HG02763 (cell line): ENCODE data around the gene SH3PXD2A.
"Not testable (repeated sequence)": the region's sequence is repeated elsewhere in the genome, so short reads cannot be mapped to it uniquely, and the experiment has no call there.

ENCODE experiments used
- ATAC-seq: cut with Tn5 transposase; IDR thresholded peaks from one replicate; pipeline ENCODE4 v1.9.1; 2021; ENCODE audit warnings: mild to moderate bottlenecking, moderate library complexity; ENCODE audit not compliant: unreplicated experiment

Gene SH3PXD2A

DNA sequence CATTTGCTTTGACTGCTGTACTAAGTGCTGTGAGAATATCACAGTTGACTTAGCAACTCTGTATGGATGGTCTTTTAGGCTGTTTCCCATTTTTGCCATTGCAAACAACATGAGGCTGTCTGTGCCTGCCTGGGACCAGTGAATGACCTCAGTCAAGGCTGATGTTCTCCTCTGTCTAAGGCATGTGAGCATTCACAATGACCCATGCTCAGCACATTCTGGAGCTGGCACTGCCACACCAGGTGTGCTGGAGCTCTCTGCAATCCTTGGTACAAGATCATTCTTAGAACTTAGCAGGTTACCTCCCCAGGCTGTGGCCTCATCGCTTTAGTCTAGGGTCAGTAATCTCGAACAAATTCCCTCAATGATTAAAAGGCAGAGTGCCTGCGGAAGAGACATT lies 61.9 kb downstream of the SH3PXD2A start:
- no peak for ATAC-seq

DNA sequence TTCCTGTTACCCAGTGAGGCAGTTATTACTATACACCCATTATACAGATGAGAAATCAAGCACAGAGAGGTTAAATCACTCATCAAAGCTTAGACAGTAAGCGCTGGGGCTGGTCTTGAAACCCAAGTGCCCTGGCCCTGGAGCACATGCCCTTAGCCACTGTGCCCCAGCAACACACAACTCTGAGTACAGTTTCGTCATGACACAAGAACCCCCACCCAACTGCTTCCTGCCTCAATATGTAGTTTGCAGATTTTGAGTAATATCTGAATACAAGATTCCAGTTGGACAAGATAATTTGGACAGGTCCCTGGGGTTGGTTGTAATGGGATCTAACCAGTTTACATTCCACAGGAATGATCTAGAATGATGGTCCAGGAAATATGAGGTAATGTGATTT lies 62.8 kb downstream of the SH3PXD2A start:
- no peak for ATAC-seq

DNA sequence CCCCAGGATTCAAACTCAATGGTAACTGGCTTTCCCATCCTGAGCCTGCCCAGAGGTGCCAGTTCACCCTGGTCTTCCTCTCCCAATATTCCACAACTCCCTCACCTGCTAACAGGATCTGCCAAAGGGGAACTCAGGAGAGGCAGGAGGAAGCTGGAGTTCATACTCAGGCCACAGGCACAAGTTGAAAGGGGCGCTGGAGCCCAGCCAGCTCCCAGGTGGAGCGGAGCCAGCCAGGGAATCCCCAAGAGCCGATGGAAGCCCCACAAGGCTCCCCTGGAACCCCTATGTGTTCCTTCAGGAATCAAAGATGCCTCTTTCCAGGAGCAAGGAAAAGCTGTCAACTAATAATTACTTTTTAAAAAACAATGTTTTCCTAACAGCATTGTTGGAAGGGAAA lies 63.5 kb downstream of the SH3PXD2A start:
- no peak for ATAC-seq

DNA sequence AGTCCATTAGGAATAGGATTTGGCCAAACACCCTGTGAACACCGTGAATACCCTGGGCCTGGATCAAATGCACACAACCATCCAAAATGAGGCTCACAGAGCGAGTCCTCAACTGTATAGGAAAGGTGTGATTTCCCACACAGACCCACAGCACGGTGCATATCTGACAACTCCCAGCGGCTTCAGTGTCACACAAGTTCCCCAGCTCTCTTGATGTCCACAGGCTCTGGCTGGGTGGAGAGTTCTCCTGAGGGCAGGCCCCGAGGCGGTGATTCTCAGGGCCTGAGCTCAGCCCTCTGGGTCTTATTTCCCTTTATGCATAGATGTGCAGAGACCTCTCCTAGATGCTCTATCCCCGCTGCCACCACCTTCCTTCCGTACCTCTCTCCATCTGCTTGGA lies 64.1 kb downstream of the SH3PXD2A start:
- ATAC-seq = no peak

DNA sequence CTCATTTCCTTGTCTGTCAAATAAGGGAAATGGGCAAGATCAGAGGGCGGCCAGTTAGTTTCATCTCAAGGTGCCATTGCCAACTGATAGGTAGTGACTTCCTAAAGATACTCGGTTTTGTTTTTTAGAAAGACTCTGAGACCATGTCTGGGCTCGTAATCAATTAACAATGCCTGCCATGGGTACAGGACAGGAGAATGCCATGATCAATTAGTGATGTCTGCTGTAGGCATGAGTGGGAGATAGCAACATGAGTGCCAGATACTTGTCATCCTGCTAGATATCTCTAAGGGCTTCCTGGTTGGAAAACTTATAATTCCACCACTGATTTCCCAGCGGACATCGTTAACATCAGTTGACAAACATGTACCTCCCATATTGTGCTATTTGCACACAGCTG lies 64.8 kb downstream of the SH3PXD2A start:
- no peak for ATAC-seq

DNA sequence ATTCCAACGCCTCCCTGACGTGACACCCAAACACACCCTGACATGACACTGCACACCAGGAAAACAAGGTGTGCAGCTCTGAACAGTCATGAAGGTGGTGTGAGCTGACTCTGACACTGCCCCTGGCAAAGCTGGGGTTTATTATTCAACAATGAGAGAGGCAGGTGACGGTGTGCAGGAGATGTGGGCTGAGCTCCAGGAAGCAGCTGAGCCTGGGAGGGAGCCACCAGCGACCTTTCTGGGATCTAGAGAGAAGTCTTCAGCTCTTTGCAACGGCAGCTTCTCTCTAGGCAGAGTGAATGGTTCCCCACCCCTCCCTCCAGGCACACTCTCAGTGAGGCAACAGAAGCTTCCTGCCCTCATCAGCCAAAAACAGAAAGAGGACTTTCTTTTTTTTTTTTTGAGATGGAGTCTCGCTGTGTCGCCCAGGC lies 65.6 kb downstream of the SH3PXD2A start:
- no peak for ATAC-seq

DNA sequence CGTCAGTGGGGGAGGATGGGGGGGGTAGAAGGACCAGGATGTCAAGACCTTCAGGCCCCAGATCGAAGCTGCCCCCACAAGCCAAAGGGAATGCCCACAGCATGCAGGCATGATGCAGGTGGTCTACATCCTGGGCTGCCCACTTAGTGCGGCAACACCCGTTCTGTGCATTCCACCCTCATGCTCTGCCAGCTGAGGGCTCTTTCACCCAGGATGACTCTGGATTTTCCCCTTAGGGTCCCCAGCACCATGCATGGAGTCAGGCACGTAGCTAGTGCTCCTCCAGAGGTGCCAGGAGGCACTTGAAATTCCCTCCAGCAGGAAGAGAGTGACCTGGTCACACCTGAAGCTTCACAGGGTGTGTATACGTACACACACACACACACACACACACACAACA lies 66.2 kb downstream of the SH3PXD2A start:
- ATAC-seq = no peak

DNA sequence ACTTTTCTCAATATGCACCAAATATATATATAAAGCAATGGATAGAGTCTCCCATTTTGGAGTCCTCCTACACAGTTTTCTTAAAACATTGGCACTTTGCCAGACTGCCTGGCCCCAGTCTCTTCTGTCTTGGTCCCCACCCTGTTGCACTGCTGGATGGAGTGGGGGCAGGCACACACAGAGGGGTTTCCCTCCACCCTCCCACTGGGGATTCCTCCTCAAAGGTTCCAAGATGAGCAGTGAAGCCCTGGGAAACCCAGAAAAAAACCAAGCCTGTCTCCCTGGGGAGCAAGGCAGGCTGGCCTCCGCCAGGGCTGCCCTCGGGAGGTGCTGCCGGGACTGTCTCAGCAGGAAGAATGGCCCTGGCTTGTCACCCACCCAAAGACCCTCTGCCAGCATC lies 68.0 kb downstream of the SH3PXD2A start:
- no peak for ATAC-seq

DNA sequence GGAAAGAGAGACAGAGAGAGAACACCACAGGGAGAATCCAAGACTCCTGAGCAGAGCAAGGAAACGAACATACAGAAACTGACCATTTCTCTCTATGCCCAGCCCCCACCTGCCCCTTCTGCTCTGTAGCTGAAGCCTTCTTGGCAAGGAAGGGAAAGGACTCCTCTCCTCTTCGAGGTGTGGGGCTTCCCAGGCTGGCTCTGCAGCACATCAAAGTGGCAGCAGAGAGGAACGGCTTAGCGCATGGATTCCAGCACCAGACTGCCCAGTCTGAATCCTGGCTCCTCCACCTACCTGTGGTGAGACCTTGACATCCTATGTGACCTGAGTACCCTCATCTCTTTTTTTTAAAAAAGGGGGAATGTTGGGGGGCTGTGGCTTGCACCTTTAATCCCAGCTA lies 69.4 kb downstream of the SH3PXD2A start:
- no peak for ATAC-seq

DNA sequence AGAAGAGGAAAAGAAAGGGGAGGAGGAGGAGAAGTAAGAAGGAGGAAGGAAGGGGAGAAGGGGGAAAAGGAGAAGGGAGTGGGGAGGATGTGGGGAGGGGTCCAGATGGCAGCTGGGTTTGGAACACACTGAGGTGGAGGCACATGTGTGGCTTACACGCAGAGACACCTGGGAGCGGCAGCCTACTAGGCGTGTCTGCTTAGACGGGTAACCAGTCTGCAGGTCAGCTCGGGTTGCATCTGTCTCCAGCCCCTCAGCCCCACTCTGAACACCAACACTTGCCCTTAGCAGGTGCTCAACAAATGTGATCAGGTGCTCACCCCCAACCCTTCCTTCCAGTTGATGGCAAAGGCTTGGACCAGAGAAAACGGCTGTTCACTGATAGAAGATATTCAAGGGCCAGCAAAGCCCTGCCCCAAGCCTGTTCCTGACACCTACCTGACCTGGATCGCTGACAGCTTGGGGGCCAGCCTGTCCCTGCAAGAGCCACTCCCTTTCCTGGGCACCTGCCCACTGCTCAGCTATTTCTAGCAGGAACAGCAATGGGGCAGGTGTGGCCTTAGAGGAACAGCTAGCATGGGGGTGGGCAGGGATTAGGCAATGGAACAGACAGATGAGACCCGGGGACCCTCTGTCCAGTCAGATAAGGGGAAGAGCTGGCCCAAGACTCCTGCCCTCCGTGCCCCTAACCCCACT lies 70.5 kb downstream of the SH3PXD2A start:
- no peak for ATAC-seq

DNA sequence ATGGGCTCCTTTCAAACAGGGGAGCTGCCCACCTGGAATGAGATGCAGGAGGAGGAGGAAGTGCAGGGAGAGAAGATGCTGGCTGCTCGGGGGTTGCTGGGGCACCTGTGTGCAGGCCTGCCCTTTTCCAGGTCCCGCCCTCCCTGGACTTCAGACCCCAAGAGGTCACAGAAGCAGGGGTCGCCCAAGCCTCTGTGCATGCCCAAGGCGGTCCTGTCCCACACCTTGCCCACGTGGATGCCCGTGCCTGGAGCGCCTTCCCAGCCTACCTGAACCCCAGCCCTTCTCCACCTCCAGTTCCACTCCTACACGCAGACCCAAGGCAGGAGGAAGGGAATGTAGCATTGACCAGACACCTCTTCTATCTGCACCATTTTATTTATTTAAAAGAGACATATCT lies 71.3 kb downstream of the SH3PXD2A start:
- ATAC-seq = no peak

DNA sequence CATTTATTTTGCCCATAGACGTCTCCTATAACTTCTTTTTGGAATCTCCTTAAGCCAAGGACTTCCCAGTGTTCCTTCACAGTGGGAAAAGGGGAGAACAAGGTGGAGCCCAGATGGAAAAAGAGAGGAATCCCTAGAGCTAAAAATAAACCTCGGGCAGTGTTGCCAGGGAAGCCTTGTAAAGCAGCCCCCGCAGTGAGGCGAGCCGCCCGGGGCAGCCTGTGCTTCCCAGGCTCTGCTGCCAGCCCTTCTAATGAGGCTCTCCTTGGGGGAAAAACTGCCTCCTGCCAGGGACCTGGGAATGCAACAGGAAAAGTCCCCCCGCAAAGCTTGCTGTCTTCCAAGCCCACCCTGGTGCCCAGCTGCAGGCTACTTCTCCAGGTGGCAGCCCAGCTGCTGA lies 71.7 kb downstream of the SH3PXD2A start:
- no peak for ATAC-seq

DNA sequence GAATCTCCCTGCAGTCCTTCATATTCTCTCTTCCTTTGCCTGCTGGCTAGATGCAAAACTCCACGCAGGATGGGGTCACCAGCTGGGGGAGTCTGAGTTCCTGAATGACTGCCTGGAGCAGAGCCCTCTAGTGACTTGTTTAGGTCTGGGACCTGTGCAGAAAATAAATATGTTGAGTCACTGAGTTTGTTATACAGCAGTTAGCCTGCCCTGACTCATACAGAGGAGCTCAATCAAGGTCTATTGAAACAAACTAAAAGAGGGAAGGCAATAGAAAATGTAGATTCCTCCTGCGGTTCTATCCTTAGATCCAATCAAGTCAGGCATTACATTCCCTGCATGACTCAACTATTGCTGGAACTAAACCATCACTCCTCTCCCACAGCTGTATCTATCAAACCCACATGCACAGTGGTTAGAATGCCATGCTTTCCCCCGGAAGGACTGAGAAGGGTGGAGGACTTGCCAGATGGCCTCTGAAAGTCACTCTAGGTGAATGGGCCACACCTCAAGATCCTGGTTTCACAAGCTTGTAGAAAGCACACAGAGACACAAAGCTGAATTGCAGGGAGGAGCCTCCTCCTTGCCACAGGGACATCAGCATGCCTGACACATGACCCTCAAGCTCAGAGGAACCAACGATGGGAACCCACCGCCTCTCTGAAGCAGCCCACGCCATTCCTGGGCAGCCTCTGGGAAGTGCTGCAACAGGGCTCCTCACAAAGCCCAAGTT lies 73.9 kb downstream of the SH3PXD2A start:
- ATAC-seq = no peak

DNA sequence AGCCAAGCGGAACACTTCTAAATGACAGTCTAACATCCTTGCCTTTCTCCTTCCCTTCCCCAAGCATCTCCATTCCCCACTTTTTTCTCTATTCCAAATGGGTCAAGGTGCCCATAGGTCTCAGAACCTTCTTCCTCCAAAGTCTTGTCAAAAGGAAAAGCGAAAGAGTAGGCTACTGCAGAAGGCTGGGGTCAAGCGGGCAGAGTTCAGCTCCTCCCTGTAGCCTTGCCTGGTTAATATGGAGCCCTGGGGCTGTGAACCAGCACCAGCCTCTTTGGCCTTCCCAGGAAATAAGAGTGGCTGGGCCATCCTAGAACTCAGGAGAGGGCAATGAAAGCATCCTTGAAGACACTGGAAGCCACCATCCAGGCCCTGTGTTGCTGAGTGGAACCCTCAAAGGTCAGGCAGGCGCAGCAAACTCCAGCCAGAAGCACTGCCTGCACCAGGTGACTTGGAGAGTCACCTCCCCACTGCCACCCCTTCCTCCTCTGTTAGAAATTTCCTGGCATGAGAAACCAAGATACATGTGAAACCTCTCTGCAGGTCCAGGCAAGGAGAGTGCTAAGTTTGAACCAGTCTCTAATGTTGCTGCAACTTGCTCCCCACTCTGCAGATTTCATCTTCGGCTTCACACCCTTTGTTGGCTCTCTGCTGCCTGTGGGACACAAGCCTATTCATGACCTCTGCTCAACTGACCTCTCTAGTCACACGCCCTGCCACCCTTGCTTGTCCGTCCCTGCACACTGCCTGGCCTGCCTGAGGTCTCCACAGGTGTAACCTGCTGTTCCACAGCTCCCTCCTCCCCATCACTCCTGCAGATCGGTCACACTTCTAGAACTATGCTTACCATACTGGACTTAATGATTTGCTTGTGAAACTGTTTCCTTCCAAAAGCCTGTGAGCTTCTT lies 74.9 kb downstream of the SH3PXD2A start:
- ATAC-seq = no peak

DNA sequence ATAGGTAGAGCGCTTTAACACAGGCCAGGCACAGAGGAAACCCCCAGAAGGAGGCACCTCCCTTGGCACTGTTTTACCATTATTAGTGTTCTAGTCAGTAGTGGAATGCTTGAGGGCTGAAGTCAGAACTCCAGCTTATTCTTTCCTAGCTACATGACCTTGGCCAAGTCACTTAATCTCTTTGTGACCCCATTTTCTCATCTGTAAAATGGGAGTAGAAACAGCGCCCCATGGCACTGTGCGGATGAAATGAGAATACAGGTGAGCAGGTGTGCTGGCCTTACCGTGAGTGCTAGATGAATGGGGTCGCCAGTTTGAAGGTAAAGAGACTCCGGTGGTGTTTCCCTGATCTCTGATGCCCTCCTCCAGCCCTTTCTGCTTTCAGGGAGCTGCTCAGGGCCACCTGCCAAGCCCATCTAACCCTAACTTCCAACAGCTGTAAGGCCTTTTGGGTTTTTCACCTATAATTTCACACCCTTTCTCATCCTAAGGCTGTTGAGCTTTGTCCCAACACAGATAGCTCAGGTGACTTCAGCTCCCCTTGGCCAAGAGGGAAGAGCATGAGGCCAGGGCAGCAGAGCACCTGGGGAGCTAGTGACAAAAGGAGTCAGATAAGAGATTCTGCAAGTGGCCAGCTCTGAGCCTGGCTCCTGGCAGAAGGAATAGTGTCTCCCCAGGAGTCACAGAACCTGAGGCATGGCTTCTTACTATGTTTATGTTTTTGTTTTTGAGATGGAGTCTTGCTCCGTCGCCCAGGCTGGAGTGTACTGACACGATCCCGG lies 76.8 kb downstream of the SH3PXD2A start:
- ATAC-seq = no peak

DNA sequence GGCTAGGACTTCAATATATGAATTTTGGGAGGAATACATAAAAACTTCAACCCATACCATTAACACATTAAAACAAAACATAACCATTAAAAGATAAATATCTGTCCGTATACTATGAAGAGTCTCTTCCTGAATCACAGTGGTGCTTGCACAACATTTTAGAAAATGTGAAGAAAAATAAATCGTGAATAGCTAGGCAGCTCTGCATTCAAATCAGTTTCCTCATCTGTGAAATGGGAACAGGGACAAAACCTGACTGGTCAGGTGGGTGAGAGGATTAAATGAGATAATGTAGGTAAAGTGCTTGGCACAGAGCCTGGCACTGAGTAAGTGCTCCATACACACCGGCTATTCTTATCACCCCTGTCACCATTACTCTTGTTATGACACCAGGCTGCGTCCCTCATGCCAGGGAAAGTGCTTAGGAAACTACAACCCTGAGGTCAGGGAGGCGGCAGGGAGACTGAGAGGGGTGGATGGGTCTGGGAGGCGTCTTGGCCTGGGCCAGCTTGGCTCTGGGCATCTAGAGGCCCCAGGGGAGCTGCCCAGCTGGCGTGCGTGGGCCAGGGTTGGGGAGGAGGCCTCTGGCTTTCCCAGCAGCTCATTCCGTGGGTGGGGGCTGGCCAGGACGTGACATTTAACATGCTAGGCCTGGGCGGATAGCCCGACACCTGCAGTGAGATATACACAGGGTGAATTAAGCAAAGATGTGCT lies 78.3 kb downstream of the SH3PXD2A start:
- peak; percentile 39 for ATAC-seq

DNA sequence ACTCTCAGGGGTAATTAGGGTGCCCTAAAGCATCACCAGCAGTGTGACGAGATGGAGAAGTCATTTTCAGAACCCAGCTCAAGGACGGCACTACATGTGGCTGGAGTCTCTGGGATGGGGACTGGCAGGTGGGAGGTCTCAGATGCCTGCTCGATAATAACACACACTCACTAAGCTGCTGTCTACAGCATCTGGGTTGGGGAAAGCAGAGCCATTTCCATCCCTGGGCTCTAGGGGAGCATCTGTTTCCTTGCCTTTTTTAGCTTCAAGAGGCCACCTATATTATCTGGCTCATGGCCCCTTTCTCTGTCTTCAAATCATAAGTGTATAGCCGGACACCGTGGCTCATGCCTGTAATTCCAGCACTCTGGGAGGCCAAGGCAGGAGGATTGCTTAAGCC lies 79.6 kb downstream of the SH3PXD2A start:
- no peak for ATAC-seq

DNA sequence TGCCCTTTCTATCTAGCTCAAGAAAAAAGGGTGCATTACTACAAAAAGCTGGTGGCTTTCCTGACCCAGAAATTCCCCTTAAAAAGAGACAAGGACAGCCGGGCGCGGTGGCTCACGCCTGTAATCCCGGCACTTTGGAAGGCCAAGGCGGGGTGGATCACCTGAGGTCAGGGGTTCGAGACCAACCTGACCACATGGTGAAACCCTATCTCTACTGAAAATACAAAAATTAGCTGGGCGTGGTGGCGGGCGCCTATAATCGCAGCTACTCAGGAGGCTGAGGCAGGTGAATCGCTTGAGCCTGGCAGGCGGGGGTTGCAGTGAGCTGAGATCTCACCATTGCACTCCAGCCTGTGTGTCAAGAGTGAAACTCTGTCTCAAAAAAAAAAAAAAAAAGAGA lies 82.5 kb downstream of the SH3PXD2A start:
- ATAC-seq = not testable (repeated sequence)

DNA sequence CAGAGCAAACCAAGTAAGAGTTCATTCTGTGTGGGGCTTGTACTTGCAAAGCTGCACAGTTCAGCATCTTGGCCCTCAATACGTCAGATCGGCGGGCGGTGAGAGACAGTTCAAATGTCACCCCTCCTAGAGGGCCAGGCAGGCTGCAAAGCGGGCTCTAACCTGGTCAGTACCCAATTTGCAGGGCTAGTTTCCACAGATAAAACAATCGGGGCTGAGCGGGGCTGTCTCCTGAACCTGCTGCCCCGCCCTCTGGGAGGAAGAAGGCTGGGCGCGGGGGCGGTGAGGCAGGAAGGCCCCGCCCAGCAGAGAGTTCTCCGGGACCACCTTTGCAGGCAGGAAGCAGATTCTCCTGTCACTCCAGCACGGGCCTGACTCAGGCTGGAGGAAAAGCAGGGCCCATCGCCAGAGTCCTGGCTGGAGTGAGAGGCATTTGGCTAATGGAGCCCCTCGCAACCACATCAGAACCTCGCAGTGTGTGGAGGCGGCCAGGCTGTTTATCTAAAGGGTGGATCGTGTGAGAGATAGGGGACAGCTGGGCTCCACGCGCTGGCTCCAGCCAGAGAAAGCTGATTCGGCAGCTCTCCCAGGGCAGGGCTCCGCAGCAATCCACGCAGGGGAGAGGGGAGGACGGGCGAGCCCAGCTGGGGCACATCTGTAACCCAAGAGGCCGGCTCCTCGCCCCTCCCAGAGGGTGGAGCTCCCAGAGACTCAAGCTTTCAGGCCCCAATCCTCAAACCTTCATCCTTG lies 83.1 kb downstream of the SH3PXD2A start:
- peak; percentile 70 for ATAC-seq
